K562 (cell line): Measurements from ENCODE around the gene FFAR1. TPM values are rescaled to one million over a fixed set of nuclear protein-coding genes. Genes with fewer than 3 reads are reported as not detected.

Source experiments
- CXXC5 ChIP-seq: fragments of 250-450 bp; sonication (Bioruptor Pico); IDR thresholded peaks from 2 replicates; pipeline ENCODE4 v1.8.0; 2022; ENCODE audit warnings: inconsistent platforms, mild to moderate bottlenecking, moderate library complexity
- ETV6 ChIP-seq, 3 experiments: fragments of 150-350 bp in 1 of 3; sonication (generic) in 1 of 3; formaldehyde crosslinking in 1 of 3; IDR thresholded peaks; 2 replicates each; pipeline versions ENCODE4 v1.6.1 to v1.8.0; 2014 to 2022; ENCODE audit warnings: borderline replicate concordance in 2 of 3, low read depth in 2 of 3, antibody characterized with exemption in 1 of 3, low read length in 1 of 3, mild to moderate bottlenecking in 1 of 3, missing genetic modification reagents in 1 of 3
- GMEB1 ChIP-seq: fragments of 250-450 bp; sonication (Bioruptor Pico); IDR thresholded peaks from 2 replicates; pipeline ENCODE4 v1.4.0; 2020; ENCODE audit warnings: mild to moderate bottlenecking
- ILK ChIP-seq: fragments of 450-650 bp; IDR thresholded peaks from 2 replicates; pipeline ENCODE4 v1.6.1; 2016; ENCODE audit warnings: missing genetic modification characterization, low read depth, mild to moderate bottlenecking, missing compliant biosample characterization, moderate library complexity, borderline replicate concordance
- KLF10 ChIP-seq: fragments of 250-450 bp; sonication (Bioruptor Pico); IDR thresholded peaks from 2 replicates; pipeline ENCODE4 v1.6.1; 2021; ENCODE audit warnings: matching md5 sums
- LEF1 ChIP-seq: fragments of 450-650 bp; IDR thresholded peaks from 2 replicates; pipeline ENCODE4 v1.6.1; 2016; ENCODE audit warnings: mild to moderate bottlenecking
- MYBL2 ChIP-seq, 2 experiments: fragments of 450-650 bp in 1 of 2; sonication (generic) in 1 of 2; formaldehyde crosslinking in 1 of 2; IDR thresholded peaks; 2 replicates each; pipeline versions ENCODE4 v1.6.1 to v1.8.1; 2017 to 2022; ENCODE audit warnings: borderline replicate concordance in 1 of 2, inconsistent platforms in 1 of 2, low read depth in 1 of 2, mild to moderate bottlenecking in 1 of 2, missing genetic modification reagents in 1 of 2, moderate library complexity in 1 of 2
- POLR2AphosphoS5 ChIP-seq: IDR thresholded peaks from 2 replicates; pipeline ENCODE4 v1.6.1; 2011; ENCODE audit warnings: mild to moderate bottlenecking, low read depth, low read length, moderate library complexity; ENCODE audit not compliant: control insufficient read depth, insufficient read depth
- SUPT5H ChIP-seq: fragments of 450-650 bp; IDR thresholded peaks from 2 replicates; pipeline ENCODE4 v1.6.1; 2016
- TEAD4 ChIP-seq, 2 experiments: sonication (generic) in 1 of 2; formaldehyde crosslinking in 1 of 2; IDR thresholded peaks; 2 replicates each; pipeline versions ENCODE4 v1.6.1 to v1.8.0; 2012 to 2022; ENCODE audit warnings: borderline replicate concordance in 1 of 2, inconsistent platforms in 1 of 2, low read length in 1 of 2, mild to moderate bottlenecking in 1 of 2, missing genetic modification reagents in 1 of 2
- USF1 ChIP-seq: sonication (generic); formaldehyde crosslinking; IDR thresholded peaks from 2 replicates; pipeline ENCODE4 v1.9.0; 2022; ENCODE audit warnings: mild to moderate bottlenecking, missing genetic modification reagents
- USF2 ChIP-seq: sonication (generic); formaldehyde crosslinking; IDR thresholded peaks from 2 replicates; pipeline ENCODE4 v1.5.0; 2020; ENCODE audit warnings: missing genetic modification reagents
- ZNF318 ChIP-seq, 2 experiments: fragments of 450-650 bp; IDR thresholded peaks; 2 replicates each; pipeline ENCODE4 v1.6.1; 2016; ENCODE audit warnings: mild to moderate bottlenecking in 2 of 2, borderline replicate concordance in 1 of 2, low read depth in 1 of 2, moderate library complexity in 1 of 2
- polyA plus RNA-seq, 8 experiments: library from polyadenylated mRNA; depleted of rRNA in 4 of 8; stranded (reverse) in 5 of 8; unstranded in 3 of 8; fragments of >200 nt; fragmentation: Nextera tagmentation in 2 of 8; fragmentation: Illumina TruSeq in 1 of 8; extraction: Ambion mirVana in 2 of 8; extraction: Trizol in 1 of 8; gene quantifications; 2 replicates each; pipeline versions ENCODE4 v1.2.1 to v1.2.3, GENCODE V29; 2011 to 2014; ENCODE audit warnings: inconsistent platforms in 1 of 8, missing spikeins in 1 of 8
- total RNA-seq, 7 experiments: library from RNA; depleted of rRNA in 6 of 7; stranded (reverse); fragments of >200 nt in 6 of 7; fragmentation: Illumina TruSeq in 2 of 7; extraction: Trizol in 2 of 7; gene quantifications; 2 replicates each; pipeline versions ENCODE4 v1.2.1 to v1.2.3, GENCODE V29; 2011 to 2021; ENCODE audit warnings: low replicate concordance in 1 of 7

Gene FFAR1
- total and polyA plus RNA-seq, 9 of the 15 experiments (the other 6 are each of a cell fraction or from before 2014, with no cell fraction given): not detected

GRCh38 chr19:35306473-35307246 lies 41.0 kb upstream of the FFAR1 start (continued):
- TF ChIP-seq LEF1 (0 out of 2 replicates have a peak, but pooled peaks have one; percentile 2), TEAD4 (IDR thresholded peaks at IDR 0.05; ENCODE audit: low read length) (no peak), TEAD4 (CRISPR knock-in tag; IDR thresholded peaks at IDR 0.05; ENCODE audit: borderline replicate concordance) (no peak), CXXC5 (peak; percentile 52; the same call in 1 of the 2 replicates), KLF10 (CRISPR knock-in tag) (no peak), ETV6 (IDR thresholded peaks at IDR 0.05; ENCODE audit: borderline replicate concordance in 1 of 2, low read depth in 2 of 2, low read length in 1 of 2) (no peak), ETV6 (CRISPR knock-in tag; IDR thresholded peaks at IDR 0.05; ENCODE audit: borderline replicate concordance) (0 out of 2 replicates have a peak, but pooled peaks have one; percentile 45), SUPT5H (no peak), ZNF318 (IDR thresholded peaks at IDR 0.05; ENCODE audit: borderline replicate concordance in 1 of 2, low read depth in 1 of 2) (0 out of 4 replicates have a peak, but pooled peaks of 1 of the 2 experiments have one; percentile 12), USF2 (CRISPR knock-in tag) (no peak), GMEB1 (CRISPR knock-in tag) (no peak), POLR2AphosphoS5 (no peak), ILK (tag) (no peak), MYBL2 (IDR thresholded peaks at IDR 0.05; ENCODE audit: low read depth) (no peak), MYBL2 (CRISPR knock-in tag; IDR thresholded peaks at IDR 0.05; ENCODE audit: borderline replicate concordance) (no peak), USF1 (CRISPR knock-in tag) (no peak)
